Esophagus muscularis mucosa (tissue), 4 donors: ENCODE data around the gene ZFYVE27. TPM values are rescaled to one million over a fixed set of nuclear protein-coding genes. Genes with fewer than 3 reads are reported as not detected.
A peak's percentile ranks its signal among the peaks of the same experiment; 100 is the strongest.

ENCODE experiments used
- DNase-seq: peaks from one replicate; pipeline ENCODE4 v3.0.0-alpha.2; 2017; ENCODE audit errors: extremely low spot score
- H3K27ac ChIP-seq, 4 donors: fragments of 200-600 bp; sonication (generic); replicated peaks in 1 of 4; 1 replicate in 3 of 4; 2 replicates in 1 of 4; pipeline ENCODE4 v1.5.1; 2016 to 2019; ENCODE audit warnings: mild to moderate bottlenecking in 1 of 4
- H3K27me3 ChIP-seq, 4 donors: fragments of 200-600 bp; sonication (generic); one replicate each; pipeline versions ENCODE4 v1.5.1 to v1.6.0; 2016 to 2019
- H3K36me3 ChIP-seq, 4 donors: fragments of 200-600 bp; sonication (generic); one replicate each; pipeline ENCODE4 v1.5.1; 2016 to 2019
- H3K4me1 ChIP-seq, 4 donors: fragments of 200-600 bp; sonication (generic); one replicate each; pipeline ENCODE4 v1.5.1; 2016 to 2019
- H3K4me3 ChIP-seq, 4 donors: fragments of 200-600 bp; sonication (generic); 1 replicate in 2 of 4; 2 replicates in 2 of 4; pipeline ENCODE4 v1.5.1; 2016 to 2019; ENCODE audit warnings: mild to moderate bottlenecking in 4 of 4, moderate library complexity in 1 of 4
- H3K9me3 ChIP-seq, 4 donors: fragments of 200-600 bp; sonication (generic); 1 replicate in 3 of 4; 2 replicates in 1 of 4; pipeline ENCODE4 v1.5.1; 2016 to 2019
- CTCF ChIP-seq, 3 experiments: fragments of 200-600 bp in 2 of 3; fragments of 450-650 bp in 1 of 3; sonication (generic) in 2 of 3; IDR thresholded peaks; one replicate each; pipeline ENCODE4 v1.5.1; 2017 to 2019; ENCODE audit warnings: antibody characterized with exemption in 3 of 3, mild to moderate bottlenecking in 2 of 3, moderate library complexity in 1 of 3
- EP300 ChIP-seq: sonication (generic); formaldehyde crosslinking; IDR thresholded peaks from one replicate; pipeline ENCODE4 v1.6.1; 2017; ENCODE audit warnings: antibody characterized with exemption
- POLR2A ChIP-seq: fragments of 450-650 bp; IDR thresholded peaks from one replicate; pipeline ENCODE4 v1.6.1; 2017; ENCODE audit warnings: antibody characterized with exemption, moderate library complexity, mild to moderate bottlenecking, low read depth
- POLR2AphosphoS5 ChIP-seq, 2 donors: sonication (generic); formaldehyde crosslinking; IDR thresholded peaks; one replicate each; pipeline ENCODE4 v1.6.1; 2017; ENCODE audit warnings: antibody characterized with exemption in 2 of 2
- WGBS: methylation state at CpG from one replicate; pipeline ENCODE4 v1.1.5; 2018; 5-methylcytosine and 5-hydroxymethylcytosine counted together
- intact Hi-C: fragments of 100-400 bp; cut with DNase I; formaldehyde crosslinking; loops from one replicate; pipeline ENCODE4 v1.15.1; 2023
- total RNA-seq, 4 donors: library from RNA; depleted of rRNA; stranded (reverse); fragments of >200 nt; gene quantifications; one replicate each; pipeline versions ENCODE4 v1.1.0 to v1.2.1, GENCODE V29; 2016

ZFYVE27 gene
- total RNA-seq, 4 donors from 2014 or later: 7.1 to 17.2 (median 16.0) TPM

GRCh38 chr10:97791824-97792721 is 55.1 kb downstream of the ZFYVE27 start:
- intact Hi-C loops: loop anchor here (1.0 to 10.0 kb wide), 2 partner anchors 77 to 253 kb away; no protein-coding TSS in a partner anchor
- Histone ChIP-seq H3K27ac (no peak overlapping the region), H3K9me3 (no peaks in the 10 kb centered on the region), H3K36me3 (no peaks in the 10 kb centered on the region), H3K4me3 (no peak overlapping the region), H3K27me3 (peaks cover 0 to 63% (median 0%) of the 10 kb centered on the region in 4 donors), H3K4me1 (peaks cover 0 to 12% (median 9%) of the 10 kb centered on the region in 4 donors)
- no peak for TF ChIP-seq EP300
- peak; percentile 70 to 94 (median 84) for TF ChIP-seq CTCF (IDR thresholded peaks at IDR 0.05)
- 52% methylated on average over 6 of the region's 13 CpGs for WGBS
- DNase-seq: no peak

GRCh38 chr10:97795886-97796285 is 59.0 kb downstream of the ZFYVE27 start:
- intact Hi-C loops: loop anchor here (10.0 kb wide), 1 partner anchor 249 kb away; no protein-coding TSS in a partner anchor
- Histone ChIP-seq H3K9me3 (peaks cover 0 to 10% (median 6%) of the 10 kb centered on the region in 4 donors), H3K27me3 (peaks cover 0 to 57% (median 0%) of the 10 kb centered on the region in 4 donors), H3K36me3 (no peaks in the 10 kb centered on the region), H3K4me1 (peaks cover 0 to 6% (median 1%) of the 10 kb centered on the region in 4 donors), H3K27ac (no peak overlapping the region), H3K4me3 (no peak overlapping the region)
- no peak for DNase-seq
- WGBS: 60% methylated on average over 4 of the region's 4 CpGs
- no peak for TF ChIP-seq EP300
- TF ChIP-seq POLR2AphosphoS5 (IDR thresholded peaks at IDR 0.05): no peak
- no peak for TF ChIP-seq CTCF (IDR thresholded peaks at IDR 0.05)
- TF ChIP-seq POLR2A: no peak

- H3K4me1 ChIP-seq: peaks cover 0 to 5% (median 1%) of the 10 kb centered on the region in 4 donors
- H3K9me3 ChIP-seq: peaks cover 0 to 10% (median 6%) of the 10 kb centered on the region in 4 donors
- H3K4me3 ChIP-seq: no peak overlapping the region
- intact Hi-C loops: loop anchor here (10.0 kb wide), 1 partner anchor 248 kb away; no protein-coding TSS in a partner anchor
- TF ChIP-seq POLR2AphosphoS5 (IDR thresholded peaks at IDR 0.05) (no peak), CTCF (IDR thresholded peaks at IDR 0.05) (no peak), EP300 (no peak), POLR2A (no peak)
- peaks cover 0 to 57% (median 0%) of the 10 kb centered on the region in 4 donors for H3K27me3 ChIP-seq
- DNase-seq: no peak
- no peak overlapping the region for H3K27ac ChIP-seq
- 44% methylated on average over 3 of the region's 3 CpGs for WGBS
- no peaks in the 10 kb centered on the region for H3K36me3 ChIP-seq
These were observed 59.7 kb downstream of the ZFYVE27 start for GRCh38 chr10:97796651-97797050.

- no peak for DNase-seq
- intact Hi-C loops: loop anchor here (10.0 kb wide), 1 partner anchor 246 kb away; no protein-coding TSS in a partner anchor
- 100% methylated on average over 1 of the region's 1 CpG for WGBS
- H3K36me3 ChIP-seq: no peaks in the 10 kb centered on the region
- H3K4me1 ChIP-seq: no peaks in the 10 kb centered on the region
- no peak overlapping the region for H3K4me3 ChIP-seq
- peaks cover 0 to 10% (median 6%) of the 10 kb centered on the region in 4 donors for H3K9me3 ChIP-seq
- TF ChIP-seq EP300 (no peak), CTCF (IDR thresholded peaks at IDR 0.05) (no peak), POLR2A (no peak), POLR2AphosphoS5 (IDR thresholded peaks at IDR 0.05) (no peak)
- peaks cover 0 to 42% (median 0%) of the 10 kb centered on the region in 4 donors for H3K27me3 ChIP-seq
- H3K27ac ChIP-seq: no peak overlapping the region
These were observed 62.2 kb downstream of the ZFYVE27 start for GRCh38 chr10:97798958-97799610.
